ENCODE data around the gene PTRHD1.

PTRHD1 gene

GRCh38 chr2:24762518-24762917 lies 30.7 kb downstream of the PTRHD1 start:
- no peak for DNase-seq (ENCODE audit: low read depth in 2 of 3, low spot score in 2 of 3)

- no peak for DNase-seq (ENCODE audit: low read depth in 2 of 3, low spot score in 2 of 3)
Observed at GRCh38 chr2:24761866-24762265, 31.3 kb downstream of the PTRHD1 start.

GRCh38 chr2:24756789-24757188 lies 36.4 kb downstream of the PTRHD1 start:
- DNase-seq (ENCODE audit: low read depth in 2 of 3, low spot score in 2 of 3) = no peak

GRCh38 chr2:24754985-24755705 lies 38.0 kb downstream of the PTRHD1 start:
- DNase-seq (ENCODE audit: low read depth in 2 of 3, low spot score in 2 of 3) = no peak

- DNase-seq (ENCODE audit: low read depth in 2 of 3, low spot score in 2 of 3) = no peak
Observed at GRCh38 chr2:24749069-24749691, 44.0 kb downstream of the PTRHD1 start.

GRCh38 chr2:24747299-24747698 lies 45.9 kb downstream of the PTRHD1 start:
- DNase-seq (ENCODE audit: low read depth in 2 of 3, low spot score in 2 of 3) = no peak

GRCh38 chr2:24745825-24746224 lies 47.4 kb downstream of the PTRHD1 start:
- DNase-seq (ENCODE audit: low read depth in 2 of 3, low spot score in 2 of 3) = no peak

- no peak for DNase-seq (ENCODE audit: low read depth in 2 of 3, low spot score in 2 of 3)
Observed at GRCh38 chr2:24744356-24744755, 48.8 kb downstream of the PTRHD1 start.

- no peak for DNase-seq (ENCODE audit: low read depth in 2 of 3, low spot score in 2 of 3)
Observed at GRCh38 chr2:24743924-24744323, 49.3 kb downstream of the PTRHD1 start.

GRCh38 chr2:24742730-24743129 lies 50.5 kb downstream of the PTRHD1 start:
- no peak for DNase-seq (ENCODE audit: low read depth in 2 of 3, low spot score in 2 of 3)

- no peak for DNase-seq (ENCODE audit: low read depth in 2 of 3, low spot score in 2 of 3)
Observed at GRCh38 chr2:24740142-24740541, 53.0 kb downstream of the PTRHD1 start.

Data from activated CD8-positive, alpha-beta memory T cell treated with anti-CD3 and anti-CD28 coated beads for 48 hours (primary cell).